PFSK-1 (cell line): ENCODE measurements around the gene PALLD.

ENCODE experiments used
- FOXP2 ChIP-seq: optimal IDR thresholded peaks from 2 replicates; pipeline ENCODE3; 2011; ENCODE audit warnings: borderline replicate concordance, control low read depth, inconsistent platforms; ENCODE audit not compliant: insufficient read depth; ENCODE audit errors: extremely low read length, extremely low read depth
- POLR2AphosphoS5 ChIP-seq: IDR thresholded peaks from 2 replicates; pipeline ENCODE4 v1.6.1; 2012; ENCODE audit warnings: low read depth, mild to moderate bottlenecking, control low read depth, low read length, moderate library complexity
- REST ChIP-seq, 2 experiments: IDR thresholded peaks; 2 replicates each; pipeline versions ENCODE4 v1.6.1 to v1.8.0; 2011 to 2012; ENCODE audit warnings: low read depth in 2 of 2, low read length in 2 of 2, control low read depth in 1 of 2, inconsistent platforms in 1 of 2, mild to moderate bottlenecking in 1 of 2, moderate library complexity in 1 of 2; ENCODE audit not compliant: insufficient read depth in 1 of 2
- SIN3A ChIP-seq: IDR thresholded peaks from 2 replicates; pipeline ENCODE4 v1.6.1; 2012; ENCODE audit warnings: mild to moderate bottlenecking, low read length, moderate library complexity, borderline replicate concordance; ENCODE audit not compliant: insufficient read depth
- TAF1 ChIP-seq: IDR thresholded peaks from 2 replicates; pipeline ENCODE4 v1.6.1; 2012; ENCODE audit warnings: low read length, control low read depth, borderline replicate concordance; ENCODE audit not compliant: insufficient read depth

Gene PALLD

DNA sequence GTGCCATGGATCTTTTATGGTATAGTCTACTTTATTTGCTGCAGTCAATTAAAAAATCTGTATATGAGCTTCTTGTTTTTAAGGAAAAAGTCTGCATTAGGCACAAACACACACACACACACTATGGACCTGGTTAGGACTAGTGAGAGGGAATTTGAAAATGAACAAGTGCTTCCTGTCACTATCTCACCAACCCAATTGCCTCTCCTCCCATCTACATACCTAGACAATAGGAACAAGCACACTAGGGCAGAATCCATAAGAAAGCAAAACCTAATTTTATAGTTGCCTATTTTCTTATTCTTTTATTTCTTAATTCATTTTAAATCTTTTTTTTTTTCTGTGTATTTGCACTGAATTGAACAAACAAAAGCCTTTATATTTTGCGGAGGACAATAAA, 22.7 kb downstream of the PALLD start:
- TF ChIP-seq REST (IDR thresholded peaks at IDR 0.05; ENCODE audit: insufficient read depth in 1 of 2, low read depth in 2 of 2, low read length in 2 of 2) (no peak), TAF1 (no peak), SIN3A (no peak), FOXP2 (no peak), POLR2AphosphoS5 (no peak)

GRCh38 chr4:168521721-168522120, 24.9 kb downstream of the PALLD start:
- TF ChIP-seq SIN3A (no peak), POLR2AphosphoS5 (no peak), TAF1 (no peak), FOXP2 (no peak), REST (IDR thresholded peaks at IDR 0.05; ENCODE audit: insufficient read depth in 1 of 2, low read depth in 2 of 2, low read length in 2 of 2) (no peak)

- no peak for TF ChIP-seq SIN3A
- TF ChIP-seq POLR2AphosphoS5: no peak
- no peak for TF ChIP-seq REST (IDR thresholded peaks at IDR 0.05; ENCODE audit: insufficient read depth in 1 of 2, low read depth in 2 of 2, low read length in 2 of 2)
- no peak for TF ChIP-seq TAF1
- TF ChIP-seq FOXP2: no peak
Measured at GRCh38 chr4:168522356-168522755, 25.5 kb downstream of the PALLD start.

GRCh38 chr4:168522829-168523489, 26.1 kb downstream of the PALLD start:
- TF ChIP-seq POLR2AphosphoS5 (no peak), REST (IDR thresholded peaks at IDR 0.05; ENCODE audit: insufficient read depth in 1 of 2, low read depth in 2 of 2, low read length in 2 of 2) (no peak), FOXP2 (no peak), TAF1 (no peak), SIN3A (no peak)

DNA sequence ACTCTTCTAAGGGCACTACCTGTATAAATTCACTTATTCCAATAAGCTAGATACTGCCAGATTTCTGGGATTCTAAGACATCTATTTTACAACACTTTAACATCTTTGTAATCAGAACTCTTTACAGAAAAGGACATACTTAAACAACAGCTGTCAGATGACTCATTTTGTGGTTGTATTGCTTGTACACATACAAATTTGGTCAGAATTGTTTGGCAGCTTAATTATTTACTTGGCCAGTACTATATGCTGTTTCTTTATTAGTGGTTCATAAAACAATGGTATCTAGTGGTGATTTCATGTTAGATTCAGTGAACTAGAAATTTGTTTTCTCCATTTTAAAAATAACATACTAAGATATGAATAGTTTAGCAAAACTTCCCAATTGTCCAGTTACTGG, 27.2 kb downstream of the PALLD start:
- TF ChIP-seq REST (IDR thresholded peaks at IDR 0.05; ENCODE audit: insufficient read depth in 1 of 2, low read depth in 2 of 2, low read length in 2 of 2) (no peak), SIN3A (no peak), TAF1 (no peak), POLR2AphosphoS5 (no peak), FOXP2 (no peak)
